H1 (cell line): ENCODE measurements around the gene IQCE.

ENCODE experiments used
- CEBPB ChIP-seq: IDR thresholded peaks from 2 replicates; pipeline ENCODE4 v1.6.1; 2012; ENCODE audit warnings: low read depth, low read length
- CHD7 ChIP-seq: fragments of 300-600 bp; sonication (generic); IDR thresholded peaks from 2 replicates; pipeline ENCODE4 v1.7.1; 2012; ENCODE audit warnings: low read length, moderate library complexity, mild to moderate bottlenecking, inconsistent platforms; ENCODE audit not compliant: insufficient replicate concordance
- CTCF ChIP-seq, 3 experiments: IDR thresholded peaks; 1 replicate in 2 of 3; 2 replicates in 1 of 3; pipeline versions ENCODE4 v1.5.1 to v1.6.1; 2011; ENCODE audit warnings: low read length in 3 of 3, mild to moderate bottlenecking in 3 of 3, inconsistent platforms in 2 of 3, low read depth in 1 of 3, moderate library complexity in 1 of 3; ENCODE audit not compliant: insufficient read depth in 1 of 3; ENCODE audit errors: control extremely low read depth in 1 of 3
- E2F6 ChIP-seq: IDR thresholded peaks from 2 replicates; pipeline ENCODE4 v1.6.1; 2012; ENCODE audit warnings: inconsistent platforms
- EZH2 ChIP-seq: fragments of 200-600 bp; sonication (generic); IDR thresholded peaks from 2 replicates; pipeline ENCODE4 v1.7.1; 2012; ENCODE audit warnings: low read depth, mild to moderate bottlenecking, moderate library complexity, low read length, inconsistent platforms; ENCODE audit not compliant: severe bottlenecking
- JUN ChIP-seq: IDR thresholded peaks from 2 replicates; pipeline ENCODE4 v1.6.1; 2011; ENCODE audit warnings: low read depth, mild to moderate bottlenecking, improper control_type of control experiment, low read length
- RAD21 ChIP-seq, 2 experiments: IDR thresholded peaks in 1 of 2; conservative IDR thresholded peaks in 1 of 2; 2 replicates each; pipeline ENCODE4 v1.6.1; 2011; ENCODE audit warnings: low read depth in 2 of 2, low read length in 2 of 2, improper control_type of control experiment in 1 of 2, inconsistent platforms in 1 of 2, mild to moderate bottlenecking in 1 of 2, moderate library complexity in 1 of 2
- SIN3A ChIP-seq, 2 experiments: IDR thresholded peaks in 1 of 2; conservative IDR thresholded peaks in 1 of 2; 2 replicates each; pipeline ENCODE4 v1.6.1; 2011 to 2012; ENCODE audit warnings: low read length in 2 of 2, improper control_type of control experiment in 1 of 2, low read depth in 1 of 2, mild to moderate bottlenecking in 1 of 2
- USF2 ChIP-seq: IDR thresholded peaks from 2 replicates; pipeline ENCODE4 v1.6.1; 2011; ENCODE audit warnings: low read length, improper control_type of control experiment

GRCh38 chr7:2598154-2598823, 39.5 kb downstream of the IQCE start:
- no peak for TF ChIP-seq CTCF (IDR thresholded peaks at IDR 0.05; ENCODE audit: control extremely low read depth in 1 of 3, insufficient read depth in 1 of 3, low read depth in 1 of 3, low read length in 3 of 3)
- TF ChIP-seq USF2, result no peak
- TF ChIP-seq CHD7, result no peak
- no peak for TF ChIP-seq EZH2
- TF ChIP-seq E2F6, result no peak
- no peak for TF ChIP-seq SIN3A (conservative IDR thresholded peaks at IDR 0.05 in 1 of 2, IDR thresholded peaks at IDR 0.05 in 1 of 2; ENCODE audit: low read depth in 1 of 2, low read length in 2 of 2)
- TF ChIP-seq JUN, result no peak
- no peak for TF ChIP-seq RAD21 (IDR thresholded peaks at IDR 0.05 in 1 of 2, conservative IDR thresholded peaks at IDR 0.05 in 1 of 2; ENCODE audit: low read depth in 2 of 2, low read length in 2 of 2)
- TF ChIP-seq CEBPB, result no peak
